NCI-H345 treated with DMSO at 0.1 percent for 48 hours (cell line): ENCODE measurements around the gene GPX6.
"Not testable (repeated sequence)": the region's sequence is repeated elsewhere in the genome, so short reads cannot be mapped to it uniquely, and the experiment has no call there.

Experiments used
- DNase-seq: peaks from one replicate; lab custom pipeline; 2025; ENCODE audit not compliant: unreplicated experiment; lab: John Stamatoyannopoulos, UW

The GPX6 gene

GRCh38 chr6:28515676-28516075, at the start of gene GPX6:
TSS of gene GPX6 (minus strand) at chr6:28515793. CDS start at chr6:28515743, 50 bp downstream.
- DNase-seq = no peak

- no peak for DNase-seq
Measured at GRCh38 chr6:28563430-28564095, 48.0 kb upstream of the GPX6 start.

- peak; percentile 26 for DNase-seq
Measured at GRCh38 chr6:28558629-28559028, 43.0 kb upstream of the GPX6 start.

- no peak for DNase-seq
Measured at GRCh38 chr6:28555136-28555535, 39.5 kb upstream of the GPX6 start.

- DNase-seq = no peak
Measured at GRCh38 chr6:28553986-28554881, 38.6 kb upstream of the GPX6 start.

- DNase-seq = no peak
Measured at GRCh38 chr6:28553384-28553985, 37.9 kb upstream of the GPX6 start.

- DNase-seq = no peak
Measured at GRCh38 chr6:28551891-28552666, 36.5 kb upstream of the GPX6 start.

GRCh38 chr6:28547003-28547402, 31.4 kb upstream of the GPX6 start:
- not testable (repeated sequence) for DNase-seq

- no peak for DNase-seq
Measured at GRCh38 chr6:28545955-28546354, 30.4 kb upstream of the GPX6 start.

GRCh38 chr6:28543651-28544610, 28.3 kb upstream of the GPX6 start:
- no peak for DNase-seq

GRCh38 chr6:28542440-28543296, 27.1 kb upstream of the GPX6 start:
- DNase-seq = no peak

- DNase-seq = no peak
Measured at GRCh38 chr6:28541996-28542395, 26.4 kb upstream of the GPX6 start.

- no peak for DNase-seq
Measured at GRCh38 chr6:28537509-28538140, 22.0 kb upstream of the GPX6 start.

GRCh38 chr6:28537065-28537464, 21.5 kb upstream of the GPX6 start:
- DNase-seq = no peak

- DNase-seq = no peak
Measured at GRCh38 chr6:28534875-28535274, 19.3 kb upstream of the GPX6 start.

- DNase-seq = no peak
Measured at GRCh38 chr6:28534306-28534705, 18.7 kb upstream of the GPX6 start.

GRCh38 chr6:28531479-28532128, 16.0 kb upstream of the GPX6 start:
- DNase-seq = no peak

GRCh38 chr6:28530777-28531176, 15.2 kb upstream of the GPX6 start:
- DNase-seq = no peak
